ENCODE measurements around the gene TRAF4.
"Not testable (repeated sequence)": the region's sequence is repeated elsewhere in the genome, so short reads cannot be mapped to it uniquely, and the experiment has no call there.

Gene TRAF4

DNA sequence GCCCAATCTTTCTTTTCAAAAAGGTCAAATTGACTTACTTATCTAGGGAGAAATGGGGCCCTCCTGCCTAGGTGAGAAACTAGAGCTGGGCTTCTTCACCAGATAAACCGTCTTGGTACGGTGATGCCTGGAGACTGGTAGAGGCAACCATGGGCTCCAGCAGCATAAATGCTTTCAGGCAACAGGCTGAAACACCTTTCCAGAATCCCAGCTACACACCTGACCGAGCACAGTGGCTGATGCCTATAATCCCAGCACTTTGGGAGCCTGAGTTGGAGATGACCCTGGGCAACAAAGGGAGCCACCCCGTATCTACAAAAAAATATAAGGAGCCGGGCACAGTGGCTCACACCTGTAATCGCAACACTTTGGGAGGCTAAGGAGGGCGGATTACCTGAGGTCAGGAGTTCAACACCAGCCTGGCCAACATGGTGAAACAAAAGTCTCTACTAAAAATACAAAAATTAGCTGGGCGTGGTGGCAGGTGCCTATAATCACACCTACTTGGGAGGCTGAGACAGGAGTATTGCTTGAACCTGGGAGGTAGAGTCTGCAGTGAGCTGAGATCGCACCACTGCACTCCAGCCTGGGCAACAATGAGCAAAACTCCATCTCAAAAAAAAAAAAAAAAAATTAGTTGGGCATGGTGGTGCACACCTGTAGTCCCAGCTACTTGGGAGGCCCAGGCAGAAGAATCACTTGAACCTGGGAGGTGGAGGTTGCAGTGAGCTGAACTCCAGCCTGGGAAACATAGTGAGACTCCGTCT, 8.0 kb downstream of the TRAF4 start:
- no peak for TF ChIP-seq POLR2A (IDR thresholded peaks at IDR 0.05; ENCODE audit: low read depth, low read length)
- FAIRE-seq, result no peak
- no peak for DNase-seq (ENCODE audit: insufficient read length, low spot score)

GRCh38 chr17:28755486-28755885, 11.7 kb downstream of the TRAF4 start:
- no peak for TF ChIP-seq POLR2A (IDR thresholded peaks at IDR 0.05; ENCODE audit: low read depth, low read length)
- peak; percentile 52 for DNase-seq (ENCODE audit: insufficient read length, low spot score)
- FAIRE-seq, result no peak

DNA sequence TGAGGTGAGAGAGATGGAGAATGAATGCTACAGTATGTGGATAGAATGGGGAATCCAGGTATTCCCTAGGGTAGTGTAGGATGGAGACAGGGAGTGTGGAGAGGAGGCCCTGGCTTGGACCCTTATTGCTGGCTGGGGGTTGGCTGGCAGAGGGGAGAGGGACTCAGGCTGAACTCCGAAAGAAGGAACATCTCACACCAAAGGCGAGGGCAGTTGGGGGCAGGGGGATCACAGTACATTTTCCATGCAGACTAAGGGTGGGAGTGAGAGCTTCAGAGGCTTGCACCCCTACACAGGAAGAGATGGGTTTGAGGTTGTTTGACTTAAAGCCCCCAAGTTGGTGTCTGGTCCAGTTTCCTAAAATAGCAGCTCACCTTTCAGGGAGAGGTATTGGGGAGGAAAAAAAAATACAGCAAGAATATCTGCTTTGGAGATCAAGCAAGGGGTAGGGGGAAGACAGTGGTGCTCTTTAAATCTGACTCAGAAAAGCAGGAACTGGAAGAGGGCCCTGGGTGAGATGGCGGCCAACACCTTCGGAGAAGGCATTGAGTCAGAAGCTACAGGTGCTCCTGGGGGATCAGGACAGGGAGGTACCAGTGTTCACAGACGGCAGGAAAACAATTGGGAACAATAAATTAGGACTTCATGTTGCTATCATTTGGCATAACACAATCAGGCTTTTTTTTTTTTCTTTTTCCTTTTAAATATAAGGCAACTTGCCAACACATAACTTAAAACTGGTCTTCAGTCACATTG, 12.4 kb downstream of the TRAF4 start:
- DNase-seq (ENCODE audit: insufficient read length, low spot score), result no peak
- no peak for TF ChIP-seq POLR2A (IDR thresholded peaks at IDR 0.05; ENCODE audit: low read depth, low read length)
- FAIRE-seq, result no peak

- TF ChIP-seq POLR2A (IDR thresholded peaks at IDR 0.05; ENCODE audit: low read depth, low read length), result no peak
- DNase-seq (ENCODE audit: insufficient read length, low spot score), result no peak
- no peak for FAIRE-seq
Observed at GRCh38 chr17:28758411-28759121, 14.8 kb downstream of the TRAF4 start.

DNA sequence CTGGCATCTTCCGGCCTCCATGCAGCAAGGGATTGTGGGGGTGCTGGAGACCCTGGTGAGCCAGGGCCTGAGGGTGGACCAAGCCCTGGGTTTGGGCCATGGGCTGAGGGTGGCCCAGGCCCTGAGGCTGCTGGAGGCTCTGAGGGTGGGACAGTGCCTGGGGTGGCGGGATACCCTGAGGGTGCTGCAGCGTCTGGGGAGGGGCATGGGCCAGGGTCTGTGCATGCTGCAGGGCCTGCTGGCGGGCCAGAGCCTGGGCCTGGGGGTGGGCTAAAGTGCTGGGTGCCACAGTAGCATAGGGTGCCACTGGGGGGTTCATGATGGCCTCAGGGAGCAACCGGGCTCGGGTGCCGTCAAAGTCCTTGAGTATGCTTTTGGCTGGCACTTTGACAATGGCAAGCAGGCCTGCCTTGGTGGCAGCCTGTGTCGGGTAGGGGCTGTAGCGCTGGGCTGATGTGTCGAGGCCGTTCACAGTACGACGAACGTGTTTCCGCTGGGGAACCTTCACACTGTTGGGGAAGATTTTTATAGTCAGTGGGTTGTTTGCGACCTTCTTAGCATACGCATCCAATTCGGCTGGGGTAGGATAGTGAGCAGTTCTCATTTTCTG, 15.6 kb downstream of the TRAF4 start:
- no peak for DNase-seq (ENCODE audit: insufficient read length, low spot score)
- no peak for TF ChIP-seq POLR2A (IDR thresholded peaks at IDR 0.05; ENCODE audit: low read depth, low read length)
- no peak for FAIRE-seq

- FAIRE-seq (no peak), DNase-seq (ENCODE audit: insufficient read length, low spot score) (no peak)
- no peak for TF ChIP-seq POLR2A (IDR thresholded peaks at IDR 0.05; ENCODE audit: low read depth, low read length)
Observed at GRCh38 chr17:28760601-28761562, 17.1 kb downstream of the TRAF4 start.

DNA sequence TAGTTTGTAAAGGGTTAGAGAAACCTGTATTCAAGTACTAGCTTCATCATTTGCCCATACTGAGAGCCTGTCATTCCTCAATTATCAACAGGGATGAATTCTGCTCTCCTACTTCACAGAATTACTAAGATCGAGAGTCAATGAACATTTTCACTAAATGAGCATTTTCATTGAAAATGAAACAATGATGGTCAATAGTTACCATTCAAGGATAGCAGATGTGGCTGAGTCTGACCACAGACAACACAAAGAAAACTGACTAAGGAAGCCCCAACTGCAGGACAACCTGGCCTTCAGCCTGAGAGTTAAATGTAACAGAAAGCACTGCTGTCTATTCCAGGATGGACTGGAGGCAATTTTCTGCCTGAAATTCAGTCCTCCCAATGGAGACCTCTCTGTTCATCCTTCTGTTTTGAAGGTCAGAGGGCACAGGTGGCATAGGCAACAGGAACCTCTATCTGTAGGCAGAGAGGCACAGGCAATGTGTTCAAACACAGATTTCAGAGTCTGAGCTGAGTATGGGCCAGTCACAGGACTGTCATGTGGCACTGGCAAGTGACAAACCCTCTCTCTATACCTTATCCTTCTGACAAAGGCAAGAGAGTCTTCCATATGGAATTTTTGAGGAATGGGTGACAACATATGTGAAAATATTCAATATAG, 19.5 kb downstream of the TRAF4 start:
- no peak for TF ChIP-seq POLR2A (IDR thresholded peaks at IDR 0.05; ENCODE audit: low read depth, low read length)
- no peak for FAIRE-seq
- no peak for DNase-seq (ENCODE audit: insufficient read length, low spot score)

- no peak for TF ChIP-seq POLR2A (IDR thresholded peaks at IDR 0.05; ENCODE audit: low read depth, low read length)
- FAIRE-seq (no peak), DNase-seq (ENCODE audit: insufficient read length, low spot score) (peak; percentile 57)
Observed at GRCh38 chr17:28763804-28764266, 20.0 kb downstream of the TRAF4 start.

GRCh38 chr17:28765038-28765437, 21.2 kb downstream of the TRAF4 start:
- FAIRE-seq (no peak), DNase-seq (ENCODE audit: insufficient read length, low spot score) (no peak)
- TF ChIP-seq POLR2A (IDR thresholded peaks at IDR 0.05; ENCODE audit: low read depth, low read length), result no peak

GRCh38 chr17:28773736-28774135, 29.9 kb downstream of the TRAF4 start:
- DNase-seq (ENCODE audit: insufficient read length, low spot score), result no peak
- no peak for FAIRE-seq
- TF ChIP-seq POLR2A (IDR thresholded peaks at IDR 0.05; ENCODE audit: low read depth, low read length), result no peak

GRCh38 chr17:28774206-28774605, 30.4 kb downstream of the TRAF4 start:
- no peak for FAIRE-seq
- no peak for TF ChIP-seq POLR2A (IDR thresholded peaks at IDR 0.05; ENCODE audit: low read depth, low read length)

DNA sequence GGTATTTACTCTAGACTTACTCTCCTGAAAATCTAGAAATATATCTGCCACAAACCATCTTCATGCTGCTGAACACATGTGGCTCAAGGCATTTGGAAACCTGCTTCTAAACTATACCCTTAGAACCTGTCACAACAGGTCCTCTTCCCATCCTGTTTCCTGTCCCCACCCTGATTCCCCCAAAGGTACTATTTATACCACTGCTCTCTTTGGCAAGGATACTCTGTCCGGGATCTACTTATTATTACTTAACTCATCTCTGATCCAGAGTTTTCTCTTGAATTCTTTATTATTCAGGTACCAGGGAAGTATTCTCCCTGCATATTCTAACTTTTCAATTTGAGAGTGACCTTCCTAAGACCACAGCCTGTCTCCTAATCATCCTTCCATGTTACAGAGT, 33.4 kb downstream of the TRAF4 start:
- no peak for DNase-seq (ENCODE audit: insufficient read length, low spot score)
- no peak for TF ChIP-seq POLR2A (IDR thresholded peaks at IDR 0.05; ENCODE audit: low read depth, low read length)
- no peak for FAIRE-seq

More at GRCh38 chr17:28774206-28774605, 30.4 kb downstream of the TRAF4 start:
- no peak for DNase-seq (ENCODE audit: insufficient read length, low spot score)

GRCh38 chr17:28779601-28780000, 35.8 kb downstream of the TRAF4 start:
- not testable (repeated sequence) for DNase-seq (ENCODE audit: insufficient read length, low spot score)

More at GRCh38 chr17:28779601-28780000, 35.8 kb downstream of the TRAF4 start:
- not testable (repeated sequence) for FAIRE-seq
